Tibial nerve (tissue), 4 donors: ENCODE results near the gene RNASE8. TPM values are rescaled to one million over a fixed set of nuclear protein-coding genes. Genes with fewer than 3 reads are reported as not detected.

ENCODE experiments used
- DNase-seq, 2 donors: peaks; one replicate each; pipeline ENCODE4 v3.0.0-alpha.2; 2019; ENCODE audit warnings: low spot score in 2 of 2
- H3K27ac ChIP-seq, 4 donors: fragments of 200-600 bp; sonication (generic) in 3 of 4; one replicate each; pipeline ENCODE4 v1.5.1; 2017 to 2019; ENCODE audit warnings: mild to moderate bottlenecking in 1 of 4
- H3K27me3 ChIP-seq, 2 donors: fragments of 200-600 bp; sonication (generic) in 1 of 2; one replicate each; pipeline versions ENCODE4 v1.5.1 to v1.6.0; 2017 to 2019
- H3K36me3 ChIP-seq, 3 donors: fragments of 200-600 bp; sonication (generic); one replicate each; pipeline ENCODE4 v1.5.1; 2018 to 2019
- H3K4me1 ChIP-seq, 4 donors: fragments of 200-600 bp; sonication (generic) in 3 of 4; one replicate each; pipeline ENCODE4 v1.5.1; 2017 to 2019
- H3K4me3 ChIP-seq, 4 donors: fragments of 200-600 bp; sonication (generic) in 3 of 4; one replicate each; pipeline ENCODE4 v1.5.1; 2017 to 2019; ENCODE audit warnings: mild to moderate bottlenecking in 1 of 4, moderate library complexity in 1 of 4
- H3K9me3 ChIP-seq, 4 donors: fragments of 200-600 bp; sonication (generic) in 3 of 4; one replicate each; pipeline ENCODE4 v1.5.1; 2017 to 2019
- CTCF ChIP-seq, 5 experiments: fragments of 200-600 bp in 3 of 5; fragments of 450-650 bp in 2 of 5; sonication (generic) in 3 of 5; IDR thresholded peaks; one replicate each; pipeline ENCODE4 v1.5.1; 2016 to 2019; ENCODE audit warnings: antibody characterized with exemption in 5 of 5, mild to moderate bottlenecking in 3 of 5, moderate library complexity in 2 of 5
- EP300 ChIP-seq, 2 donors: sonication (generic); formaldehyde crosslinking; IDR thresholded peaks; one replicate each; pipeline ENCODE4 v1.6.1; 2017; ENCODE audit warnings: antibody characterized with exemption in 2 of 2, mild to moderate bottlenecking in 1 of 2
- POLR2A ChIP-seq, 2 donors: fragments of 450-650 bp; IDR thresholded peaks; one replicate each; pipeline ENCODE4 v1.6.1; 2017; ENCODE audit warnings: antibody characterized with exemption in 2 of 2, mild to moderate bottlenecking in 2 of 2, moderate library complexity in 2 of 2
- WGBS, 2 donors: methylation state at CpG; one replicate each; pipeline ENCODE4 v1.1.5; 2018; 5-methylcytosine and 5-hydroxymethylcytosine counted together
- total RNA-seq, 4 donors: library from RNA; depleted of rRNA; stranded (reverse); fragments of >200 nt; gene quantifications; one replicate each; pipeline ENCODE4 v1.1.0, GENCODE V29; 2016

Gene RNASE8
- total RNA-seq, 4 donors from 2014 or later = not detected

- WGBS, 2 donors = 5% methylated on average over 8 of the region's 8 CpGs
- peak overlapping the region; percentile 64 to 84 (median 68) for H3K4me3 ChIP-seq
- H3K36me3 ChIP-seq = no peaks in the 10 kb centered on the region
- no peaks in the 10 kb centered on the region for H3K27me3 ChIP-seq
- H3K27ac ChIP-seq = peak overlapping the region; percentile 92 to 100 (median 98)
- peaks cover 0 to 51% (median 39%) of the 10 kb centered on the region in 4 donors for H3K4me1 ChIP-seq
- H3K9me3 ChIP-seq = no peaks in the 10 kb centered on the region
- TF ChIP-seq CTCF (IDR thresholded peaks at IDR 0.05) (peak; percentile 94 to 98 (median 96)), EP300 (IDR thresholded peaks at IDR 0.05) (no peak)
- DNase-seq = peak; percentile 67 to 73
Measured at GRCh38 chr14:21104448-21105060, 46.9 kb downstream of the RNASE8 start.

GRCh38 chr14:21105095-21105494 is 47.5 kb downstream of the RNASE8 start:
- Histone ChIP-seq H3K27me3 (no peaks in the 10 kb centered on the region), H3K27ac (peak overlapping the region; percentile 92 to 100 (median 98)), H3K9me3 (no peaks in the 10 kb centered on the region), H3K36me3 (no peaks in the 10 kb centered on the region), H3K4me3 (no peak overlapping the region), H3K4me1 (peaks cover 0 to 46% (median 36%) of the 10 kb centered on the region in 4 donors)
- 80 to 81% methylated on average over 8 of the region's 8 CpGs for WGBS, 2 donors
- DNase-seq = no peak
- no peak for TF ChIP-seq CTCF (IDR thresholded peaks at IDR 0.05)
- no peak for TF ChIP-seq EP300 (IDR thresholded peaks at IDR 0.05)
- TF ChIP-seq POLR2A (IDR thresholded peaks at IDR 0.05) = no peak

DNA sequence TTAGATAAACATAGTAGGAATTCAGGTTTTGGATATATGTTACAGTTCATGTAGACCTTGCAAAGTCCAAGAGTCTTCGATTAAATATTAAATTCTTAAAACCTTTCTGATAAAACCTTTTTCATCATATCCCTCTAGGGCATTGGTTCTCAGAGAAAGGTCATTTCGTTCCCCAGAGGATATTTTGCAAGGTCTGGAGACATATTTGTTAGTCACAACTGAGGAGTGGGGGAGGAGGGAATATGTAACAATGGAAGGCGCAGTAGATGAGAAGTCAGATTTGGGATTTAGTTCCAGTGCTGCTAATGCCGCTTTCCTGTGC is 48.5 kb downstream of the RNASE8 start:
- TF ChIP-seq EP300 (IDR thresholded peaks at IDR 0.05) (no peak), POLR2A (IDR thresholded peaks at IDR 0.05) (no peak), CTCF (IDR thresholded peaks at IDR 0.05) (no peak)
- WGBS, 2 donors = 46 to 59% methylated on average over 4 of the region's 4 CpGs
- H3K27me3 ChIP-seq = no peaks in the 10 kb centered on the region
- peaks cover 0 to 46% (median 36%) of the 10 kb centered on the region in 4 donors for H3K4me1 ChIP-seq
- no peaks in the 10 kb centered on the region for H3K9me3 ChIP-seq
- no peaks in the 10 kb centered on the region for H3K36me3 ChIP-seq
- no peak for DNase-seq
- peak overlapping the region; percentile 64 to 100 (median 96) for H3K27ac ChIP-seq
- H3K4me3 ChIP-seq = no peak overlapping the region

GRCh38 chr14:21106498-21107282 is 49.1 kb downstream of the RNASE8 start:
- Histone ChIP-seq H3K36me3 (no peaks in the 10 kb centered on the region), H3K4me1 (peaks cover 0 to 46% (median 36%) of the 10 kb centered on the region in 4 donors), H3K9me3 (no peaks in the 10 kb centered on the region), H3K4me3 (no peak overlapping the region), H3K27me3 (no peaks in the 10 kb centered on the region), H3K27ac (peak overlapping the region; percentile 64 to 100 (median 96))
- TF ChIP-seq POLR2A (IDR thresholded peaks at IDR 0.05) = no peak
- peak; percentile 81 to 89 (median 88) for TF ChIP-seq CTCF (IDR thresholded peaks at IDR 0.05)
- peak in 1 of 2 donors; percentile 27 for TF ChIP-seq EP300 (IDR thresholded peaks at IDR 0.05)
- WGBS, 2 donors = 11 to 13% methylated on average over 11 of the region's 11 CpGs
- DNase-seq = peak; percentile 79 to 88

DNA sequence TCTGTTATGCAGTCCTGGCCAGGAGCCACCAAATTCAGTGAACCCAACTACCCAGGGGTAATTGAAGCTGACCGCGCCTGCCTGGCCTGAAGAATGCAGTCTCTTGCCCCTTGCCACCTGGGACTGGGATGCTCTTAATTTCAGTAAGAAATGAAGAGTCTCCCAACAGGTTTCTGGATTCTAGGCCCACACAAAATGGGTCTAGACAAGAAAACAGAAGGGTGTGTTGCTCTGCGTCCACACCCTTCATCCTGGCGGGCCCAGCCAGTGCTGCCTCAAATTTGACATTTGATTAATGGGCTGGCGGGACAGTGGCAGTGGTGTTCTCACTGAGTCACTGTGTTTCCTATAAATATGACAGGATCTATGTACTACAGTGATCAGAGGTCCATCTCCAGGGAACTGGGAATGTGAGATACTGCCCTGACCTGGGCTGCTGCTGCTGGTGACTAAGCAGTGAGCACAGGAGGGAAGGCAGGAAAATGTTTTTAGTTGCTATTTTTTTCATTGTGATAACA is 49.7 kb downstream of the RNASE8 start:
- no peak overlapping the region for H3K4me3 ChIP-seq
- peaks cover 0 to 46% (median 36%) of the 10 kb centered on the region in 4 donors for H3K4me1 ChIP-seq
- TF ChIP-seq EP300 (IDR thresholded peaks at IDR 0.05) = no peak
- TF ChIP-seq POLR2A (IDR thresholded peaks at IDR 0.05) = no peak
- TF ChIP-seq CTCF (IDR thresholded peaks at IDR 0.05) = no peak
- H3K9me3 ChIP-seq = no peaks in the 10 kb centered on the region
- 35 to 42% methylated on average over 5 of the region's 5 CpGs for WGBS, 2 donors
- no peak for DNase-seq
- peak overlapping the region; percentile 64 to 100 (median 96) for H3K27ac ChIP-seq
- H3K36me3 ChIP-seq = no peaks in the 10 kb centered on the region
- no peaks in the 10 kb centered on the region for H3K27me3 ChIP-seq
